GM19328 (cell line): Measurements from ENCODE around the gene LPIN2.
"Not testable (repeated sequence)": the region's sequence is repeated elsewhere in the genome, so short reads cannot be mapped to it uniquely, and the experiment has no call there.

Experiments
- ATAC-seq: cut with Tn5 transposase; IDR thresholded peaks from one replicate; pipeline ENCODE4 v1.9.1; 2021; ENCODE audit warnings: mild to moderate bottlenecking, moderate library complexity; ENCODE audit not compliant: unreplicated experiment

Gene LPIN2

GRCh38 chr18:3013024-3013804 is at the start of gene LPIN2:
Gene LPIN2, minus strand, starts transcription at chr18:3013144. Its CDS starts 52,304 bp downstream, at chr18:2960840.
- peak; percentile 78 for ATAC-seq

GRCh38 chr18:3061581-3062312 is 48.8 kb upstream of the LPIN2 start:
- ATAC-seq: no peak

- no peak for ATAC-seq
Measured at GRCh38 chr18:3060667-3061580, 48.0 kb upstream of the LPIN2 start.

GRCh38 chr18:3059272-3059671 is 46.3 kb upstream of the LPIN2 start:
- no peak for ATAC-seq

- ATAC-seq: no peak
Measured at GRCh38 chr18:3058328-3059191, 45.6 kb upstream of the LPIN2 start.

GRCh38 chr18:3057526-3057925 is 44.6 kb upstream of the LPIN2 start:
- no peak for ATAC-seq

GRCh38 chr18:3056311-3056710 is 43.4 kb upstream of the LPIN2 start:
- no peak for ATAC-seq

- no peak for ATAC-seq
Measured at GRCh38 chr18:3055816-3056215, 42.9 kb upstream of the LPIN2 start.

- no peak for ATAC-seq
Measured at GRCh38 chr18:3055186-3055728, 42.3 kb upstream of the LPIN2 start.

- ATAC-seq: no peak
Measured at GRCh38 chr18:3054780-3055179, 41.8 kb upstream of the LPIN2 start.

GRCh38 chr18:3054214-3054613 is 41.3 kb upstream of the LPIN2 start:
- ATAC-seq: no peak

GRCh38 chr18:3053081-3053480 is 40.1 kb upstream of the LPIN2 start:
- no peak for ATAC-seq

- no peak for ATAC-seq
Measured at GRCh38 chr18:3052411-3052758, 39.4 kb upstream of the LPIN2 start.

GRCh38 chr18:3051718-3052410 is 38.9 kb upstream of the LPIN2 start:
- ATAC-seq: no peak

- ATAC-seq: not testable (repeated sequence)
Measured at GRCh38 chr18:3049897-3050454, 37.0 kb upstream of the LPIN2 start.

GRCh38 chr18:3048820-3049349 is 35.9 kb upstream of the LPIN2 start:
- no peak for ATAC-seq

- ATAC-seq: no peak
Measured at GRCh38 chr18:3048121-3048520, 35.2 kb upstream of the LPIN2 start.

- ATAC-seq: no peak
Measured at GRCh38 chr18:3046216-3046808, 33.4 kb upstream of the LPIN2 start.
